GM21825 (cell line): ENCODE measurements around the gene LEPR.
"Not testable (repeated sequence)": the region's sequence is repeated elsewhere in the genome, so short reads cannot be mapped to it uniquely, and the experiment has no call there.

ENCODE experiments used
- ATAC-seq: cut with Tn5 transposase; IDR thresholded peaks from one replicate; pipeline ENCODE4 v1.9.1; 2021; ENCODE audit warnings: mild to moderate bottlenecking, moderate library complexity; ENCODE audit not compliant: unreplicated experiment

Gene LEPR

GRCh38 chr1:65420590-65421350 is at the start of gene LEPR, which contains the start of gene LEPROT:
LEPR (plus strand) TSS chr1:65420668; CDS start chr1:65565566, 144,898 bp downstream.
LEPROT (plus strand) TSS chr1:65420668; CDS start chr1:65420725, 57 bp downstream.
- ATAC-seq = peak; percentile 58

GRCh38 chr1:65371544-65371943 is 48.9 kb upstream of the LEPR start:
- no peak for ATAC-seq

- no peak for ATAC-seq
Measured at GRCh38 chr1:65372557-65372956, 47.9 kb upstream of the LEPR start.

- no peak for ATAC-seq
Measured at GRCh38 chr1:65377496-65378246, 42.8 kb upstream of the LEPR start.

GRCh38 chr1:65378247-65378946 is 42.1 kb upstream of the LEPR start:
- ATAC-seq = no peak

GRCh38 chr1:65384426-65384825 is 36.0 kb upstream of the LEPR start:
- ATAC-seq = not testable (repeated sequence)

GRCh38 chr1:65386439-65386838 is 34.0 kb upstream of the LEPR start:
- ATAC-seq = no peak

GRCh38 chr1:65387821-65388220 is 32.6 kb upstream of the LEPR start:
- no peak for ATAC-seq

- ATAC-seq = no peak
Measured at GRCh38 chr1:65388908-65389695, 31.4 kb upstream of the LEPR start.

GRCh38 chr1:65392497-65392896 is 28.0 kb upstream of the LEPR start:
- no peak for ATAC-seq

- ATAC-seq = peak; percentile 97
Measured at GRCh38 chr1:65393347-65393746, 27.1 kb upstream of the LEPR start.

GRCh38 chr1:65393928-65394327 is 26.5 kb upstream of the LEPR start:
- no peak for ATAC-seq

- ATAC-seq = no peak
Measured at GRCh38 chr1:65395887-65396612, 24.4 kb upstream of the LEPR start.

GRCh38 chr1:65398083-65398482 is 22.4 kb upstream of the LEPR start:
- ATAC-seq = no peak

- no peak for ATAC-seq
Measured at GRCh38 chr1:65399003-65399402, 21.5 kb upstream of the LEPR start.

GRCh38 chr1:65401612-65402011 is 18.9 kb upstream of the LEPR start:
- ATAC-seq = no peak

GRCh38 chr1:65404941-65405340 is 15.5 kb upstream of the LEPR start:
- no peak for ATAC-seq

GRCh38 chr1:65407877-65408276 is 12.6 kb upstream of the LEPR start:
- ATAC-seq = no peak

GRCh38 chr1:65409314-65409713 is 11.2 kb upstream of the LEPR start:
- no peak for ATAC-seq

GRCh38 chr1:65409816-65410326 is 10.6 kb upstream of the LEPR start:
- ATAC-seq = no peak
